Esophagus squamous epithelium (tissue), 5 donors: Measurements from ENCODE around the gene ITGA5. TPM values are rescaled to one million over a fixed set of nuclear protein-coding genes. Genes with fewer than 3 reads are reported as not detected.

Source experiments
- DNase-seq: peaks from one replicate; lab custom pipeline; 2025; lab: John Stamatoyannopoulos, UW
- H3K27ac ChIP-seq, 4 donors: fragments of 200-600 bp; sonication (generic); one replicate each; pipeline ENCODE4 v1.5.1; 2016 to 2019; ENCODE audit warnings: mild to moderate bottlenecking in 1 of 4
- H3K27me3 ChIP-seq, 4 donors: fragments of 200-600 bp; sonication (generic); 1 replicate in 3 of 4; 2 replicates in 1 of 4; pipeline versions ENCODE4 v1.5.1 to v1.6.0; 2017 to 2021; ENCODE audit warnings: antibody characterized with exemption in 1 of 4
- H3K36me3 ChIP-seq, 3 donors: fragments of 200-600 bp; sonication (generic); one replicate each; pipeline ENCODE4 v1.5.1; 2016 to 2019
- H3K4me1 ChIP-seq, 3 donors: fragments of 200-600 bp; sonication (generic); one replicate each; pipeline ENCODE4 v1.5.1; 2017 to 2019
- H3K4me3 ChIP-seq, 4 donors: fragments of 200-600 bp; sonication (generic); 1 replicate in 3 of 4; 2 replicates in 1 of 4; pipeline ENCODE4 v1.5.1; 2016 to 2019; ENCODE audit warnings: mild to moderate bottlenecking in 2 of 4, moderate library complexity in 1 of 4
- H3K9me3 ChIP-seq, 3 donors: fragments of 200-600 bp; sonication (generic); one replicate each; pipeline ENCODE4 v1.5.1; 2016 to 2019
- POLR2A ChIP-seq, 4 donors: fragments of 450-650 bp; IDR thresholded peaks; one replicate each; pipeline ENCODE4 v1.6.1; 2017; ENCODE audit warnings: antibody characterized with exemption in 4 of 4, mild to moderate bottlenecking in 4 of 4, moderate library complexity in 3 of 4
- WGBS, 2 donors: methylation state at CpG; one replicate each; pipeline ENCODE4 v1.1.5; 2018; 5-methylcytosine and 5-hydroxymethylcytosine counted together
- intact Hi-C: fragments of 100-400 bp; cut with DNase I; formaldehyde crosslinking; loops from one replicate; pipeline ENCODE4 v1.15.0; 2022
- total RNA-seq, 4 donors: library from RNA; depleted of rRNA; stranded (reverse); fragments of >200 nt; gene quantifications; one replicate each; pipeline ENCODE4 v1.1.0, GENCODE V29; 2016
- TF ChIP-seq, protein P1 (sequence below), 6 experiments: fragments of 450-650 bp in 4 of 6; fragments of 200-600 bp in 2 of 6; sonication (generic) in 2 of 6; IDR thresholded peaks; one replicate each; pipeline ENCODE4 v1.5.1; 2016 to 2019; ENCODE audit warnings: antibody characterized with exemption in 6 of 6, mild to moderate bottlenecking in 4 of 6, moderate library complexity in 4 of 6
- donor health status: DM: yes; HTN: yes; CAD: no.

The ITGA5 gene
- total RNA-seq, 4 donors from 2014 or later, result 7.5 to 112 (median 37.3) TPM

DNA sequence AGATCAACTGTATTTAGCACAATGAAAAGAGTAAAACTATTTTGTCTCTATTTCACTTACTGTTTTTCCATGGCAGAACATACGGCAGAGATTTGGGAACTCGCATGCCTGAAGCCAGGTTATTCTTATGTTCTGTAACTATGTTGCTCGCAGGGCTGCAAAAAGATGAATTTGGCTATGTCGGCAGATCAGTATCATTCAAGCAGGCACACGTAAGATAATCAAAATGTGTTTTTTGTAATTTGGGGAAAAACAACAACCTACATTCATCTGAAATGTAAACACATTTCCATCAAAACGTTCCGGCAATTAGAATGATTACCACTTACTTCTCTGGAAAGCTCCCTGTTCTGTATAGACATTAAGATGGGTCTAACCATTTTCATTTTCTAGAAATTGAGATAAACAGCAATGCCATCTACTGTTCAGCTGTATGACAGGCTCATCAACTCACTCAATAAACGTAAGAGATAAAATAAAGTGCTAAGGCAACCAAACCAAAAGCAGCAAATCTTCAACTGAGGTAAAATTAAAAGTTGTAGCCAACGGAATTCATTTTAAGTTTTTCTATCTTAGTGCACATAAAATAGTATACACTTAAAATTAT is 41.4 kb upstream of the ITGA5 start:
- Histone ChIP-seq H3K27me3 (peaks cover 0 to 14% (median 0%) of the 10 kb centered on the region in 4 donors), H3K27ac (no peak overlapping the region), H3K9me3 (no peaks in the 10 kb centered on the region), H3K4me3 (no peak overlapping the region), H3K36me3 (no peaks in the 10 kb centered on the region), H3K4me1 (no peaks in the 10 kb centered on the region)
- WGBS, 2 donors, result 76 to 78% methylated on average over 9 of the region's 9 CpGs
- intact Hi-C loops, result no loop called here
- no peak for TF ChIP-seq POLR2A (IDR thresholded peaks at IDR 0.05)
- TF ChIP-seq, protein P1, sequence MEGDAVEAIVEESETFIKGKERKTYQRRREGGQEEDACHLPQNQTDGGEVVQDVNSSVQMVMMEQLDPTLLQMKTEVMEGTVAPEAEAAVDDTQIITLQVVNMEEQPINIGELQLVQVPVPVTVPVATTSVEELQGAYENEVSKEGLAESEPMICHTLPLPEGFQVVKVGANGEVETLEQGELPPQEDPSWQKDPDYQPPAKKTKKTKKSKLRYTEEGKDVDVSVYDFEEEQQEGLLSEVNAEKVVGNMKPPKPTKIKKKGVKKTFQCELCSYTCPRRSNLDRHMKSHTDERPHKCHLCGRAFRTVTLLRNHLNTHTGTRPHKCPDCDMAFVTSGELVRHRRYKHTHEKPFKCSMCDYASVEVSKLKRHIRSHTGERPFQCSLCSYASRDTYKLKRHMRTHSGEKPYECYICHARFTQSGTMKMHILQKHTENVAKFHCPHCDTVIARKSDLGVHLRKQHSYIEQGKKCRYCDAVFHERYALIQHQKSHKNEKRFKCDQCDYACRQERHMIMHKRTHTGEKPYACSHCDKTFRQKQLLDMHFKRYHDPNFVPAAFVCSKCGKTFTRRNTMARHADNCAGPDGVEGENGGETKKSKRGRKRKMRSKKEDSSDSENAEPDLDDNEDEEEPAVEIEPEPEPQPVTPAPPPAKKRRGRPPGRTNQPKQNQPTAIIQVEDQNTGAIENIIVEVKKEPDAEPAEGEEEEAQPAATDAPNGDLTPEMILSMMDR (IDR thresholded peaks at IDR 0.05), result no peak
- no peak for DNase-seq

DNA sequence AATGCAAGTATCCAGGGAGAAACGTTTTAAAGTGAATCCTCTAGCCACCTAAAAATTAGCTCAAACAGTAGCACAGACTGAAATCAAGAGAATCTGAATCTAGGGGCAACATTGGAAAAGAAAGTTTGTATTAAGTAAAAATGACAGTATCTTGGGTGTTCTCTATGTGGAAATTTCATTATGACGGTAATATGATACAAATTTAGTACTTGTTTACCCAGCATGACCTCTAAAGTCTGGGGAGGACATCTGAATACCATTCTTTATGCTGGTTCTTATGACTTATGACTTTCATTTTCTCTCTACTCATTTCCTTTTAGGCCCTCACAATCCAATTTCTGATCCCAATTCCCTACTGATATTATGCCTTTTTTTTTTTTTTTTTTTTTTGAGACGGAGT is 40.3 kb upstream of the ITGA5 start:
- 55 to 57% methylated on average over 3 of the region's 3 CpGs for WGBS, 2 donors

DNA sequence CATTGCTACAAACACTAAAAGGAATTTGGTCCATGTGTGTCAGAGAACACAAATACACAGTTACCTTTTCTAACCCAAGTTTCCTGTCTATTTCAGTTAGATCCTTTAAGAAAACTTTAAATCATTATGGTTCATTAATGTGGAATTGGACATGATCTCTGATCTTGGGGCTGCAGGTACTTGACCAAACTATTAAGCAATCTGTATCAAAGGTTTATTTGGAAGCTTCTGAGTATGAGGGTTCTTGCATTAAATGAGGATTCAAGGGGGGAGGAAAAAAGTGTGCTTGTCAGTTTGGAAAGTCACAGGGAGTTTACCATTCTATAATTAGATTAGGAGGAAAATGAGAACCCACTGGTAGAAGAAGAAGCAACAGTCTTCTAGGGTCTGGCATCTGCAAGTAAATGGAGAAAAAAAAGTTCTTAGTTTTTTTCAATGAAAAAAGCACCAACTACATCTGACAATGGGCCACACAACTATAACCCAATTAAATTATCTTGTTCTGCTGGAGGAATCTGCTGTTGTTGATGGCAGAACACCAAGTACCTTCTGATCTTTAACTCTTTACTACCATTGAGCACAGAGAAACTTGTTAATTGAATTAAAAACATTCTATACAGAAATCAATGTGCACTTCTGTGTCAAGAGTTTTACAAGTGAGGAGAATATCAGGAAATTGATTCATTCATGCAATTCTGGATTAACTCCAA is 36.8 kb upstream of the ITGA5 start:
- H3K9me3 ChIP-seq, result no peaks in the 10 kb centered on the region
- H3K27me3 ChIP-seq, result peaks cover 0 to 4% (median 0%) of the 10 kb centered on the region in 4 donors
- TF ChIP-seq POLR2A (IDR thresholded peaks at IDR 0.05), result no peak
- TF ChIP-seq, protein P1 (IDR thresholded peaks at IDR 0.05), result no peak
- H3K36me3 ChIP-seq, result no peaks in the 10 kb centered on the region
- H3K4me1 ChIP-seq, result no peaks in the 10 kb centered on the region
- H3K27ac ChIP-seq, result no peak overlapping the region
- intact Hi-C loops, result no loop called here
- no peak for DNase-seq
- H3K4me3 ChIP-seq, result no peak overlapping the region

More for the DNA sequence above, 40.3 kb upstream of the ITGA5 start:
- H3K4me3 ChIP-seq, result no peak overlapping the region
- no peak for TF ChIP-seq POLR2A (IDR thresholded peaks at IDR 0.05)
- TF ChIP-seq, protein P1 (IDR thresholded peaks at IDR 0.05), result no peak
- no peaks in the 10 kb centered on the region for H3K36me3 ChIP-seq
- DNase-seq, result no peak
- H3K4me1 ChIP-seq, result no peaks in the 10 kb centered on the region
- H3K27me3 ChIP-seq, result peaks cover 0 to 14% (median 0%) of the 10 kb centered on the region in 4 donors
- intact Hi-C loops, result no loop called here
- H3K9me3 ChIP-seq, result no peaks in the 10 kb centered on the region
- no peak overlapping the region for H3K27ac ChIP-seq

DNA sequence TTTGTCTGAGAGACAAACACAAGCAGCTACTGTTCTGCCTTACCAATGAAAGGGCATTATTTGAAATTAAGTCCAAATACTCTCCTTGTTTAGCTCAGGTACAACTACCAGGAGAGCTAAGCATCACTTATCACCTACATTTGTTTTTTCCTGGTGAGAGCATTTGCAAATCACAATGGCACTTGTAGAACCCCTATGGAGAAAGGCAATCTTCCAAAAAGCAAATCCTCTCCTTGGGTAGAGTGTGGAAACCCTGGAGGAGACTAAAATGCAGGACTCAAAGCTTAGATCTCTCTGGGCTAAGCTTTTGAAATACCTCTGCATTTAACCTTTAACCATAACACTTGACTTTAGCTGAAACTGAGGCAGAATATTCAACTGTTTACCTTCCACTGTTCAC is 33.6 kb upstream of the ITGA5 start:
- intact Hi-C loops, result no loop called here
- Histone ChIP-seq H3K9me3 (no peaks in the 10 kb centered on the region), H3K27ac (no peak overlapping the region), H3K4me3 (no peak overlapping the region), H3K36me3 (no peaks in the 10 kb centered on the region), H3K27me3 (no peaks in the 10 kb centered on the region), H3K4me1 (no peaks in the 10 kb centered on the region)
- no peak for DNase-seq
- TF ChIP-seq POLR2A (IDR thresholded peaks at IDR 0.05), result no peak

DNA sequence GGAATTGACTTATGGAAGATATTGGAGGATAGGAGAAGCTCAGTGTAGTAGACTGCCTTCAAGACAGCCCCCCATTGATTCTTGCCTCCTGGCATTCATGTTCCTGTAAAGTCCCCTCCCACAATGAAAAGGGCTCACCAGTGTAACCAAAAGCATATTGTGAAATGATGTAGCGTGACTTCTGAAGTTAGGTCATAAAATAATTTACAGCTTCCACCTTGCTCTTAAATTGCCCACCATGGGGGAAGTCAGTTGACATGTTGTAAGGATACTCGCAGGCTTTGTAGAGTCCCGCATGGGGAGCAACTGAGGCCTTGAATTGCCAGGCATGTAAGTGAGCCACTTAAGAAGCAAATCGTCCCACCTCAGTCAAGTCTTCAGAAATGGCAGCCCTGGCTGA is 29.3 kb upstream of the ITGA5 start:
- no peak overlapping the region for H3K27ac ChIP-seq
- H3K4me3 ChIP-seq, result no peak overlapping the region
- no peaks in the 10 kb centered on the region for H3K9me3 ChIP-seq
- H3K27me3 ChIP-seq, result no peaks in the 10 kb centered on the region
- 71% methylated on average over 4 of the region's 4 CpGs for WGBS, 2 donors
- DNase-seq, result no peak
- intact Hi-C loops, result no loop called here
- TF ChIP-seq, protein P1 (IDR thresholded peaks at IDR 0.05), result no peak
- TF ChIP-seq POLR2A (IDR thresholded peaks at IDR 0.05), result no peak
- H3K36me3 ChIP-seq, result no peaks in the 10 kb centered on the region
- no peaks in the 10 kb centered on the region for H3K4me1 ChIP-seq
